Stimulated activated CD8-positive, alpha-beta memory T cell treated with anti-CD3 and anti-CD28 coated beads, Interleukin-12 subunit alpha, Interleukin-12 subunit beta, amount 100 ng/mL, for 24 hours (primary cell): ENCODE measurements around the gene CMIP.

ENCODE experiments used
- DNase-seq: peaks from one replicate; pipeline ENCODE4 v3.0.0-alpha.2; 2020; ENCODE audit errors: extremely low read depth

CMIP gene

DNA sequence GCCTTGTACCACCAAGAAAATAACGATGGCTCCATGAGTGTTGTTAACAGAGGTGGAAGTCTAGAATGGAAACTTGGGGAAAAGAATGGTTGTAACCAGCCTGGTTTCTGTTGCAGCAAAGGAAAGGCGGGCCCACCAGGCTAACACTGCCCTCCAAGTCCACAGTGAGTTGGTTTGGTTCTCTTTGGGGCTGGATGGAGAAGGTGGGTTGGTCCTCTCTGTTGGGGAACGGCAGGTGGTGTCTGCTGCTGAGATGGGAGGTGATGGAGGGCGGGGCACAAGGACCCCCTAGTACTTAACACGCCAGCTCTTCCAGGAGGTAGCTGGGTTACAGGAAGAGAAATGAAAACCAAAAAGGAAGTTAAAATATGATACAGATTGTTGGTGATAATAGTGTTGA, 257.9 kb downstream of the CMIP start:
- no peak for DNase-seq

DNA sequence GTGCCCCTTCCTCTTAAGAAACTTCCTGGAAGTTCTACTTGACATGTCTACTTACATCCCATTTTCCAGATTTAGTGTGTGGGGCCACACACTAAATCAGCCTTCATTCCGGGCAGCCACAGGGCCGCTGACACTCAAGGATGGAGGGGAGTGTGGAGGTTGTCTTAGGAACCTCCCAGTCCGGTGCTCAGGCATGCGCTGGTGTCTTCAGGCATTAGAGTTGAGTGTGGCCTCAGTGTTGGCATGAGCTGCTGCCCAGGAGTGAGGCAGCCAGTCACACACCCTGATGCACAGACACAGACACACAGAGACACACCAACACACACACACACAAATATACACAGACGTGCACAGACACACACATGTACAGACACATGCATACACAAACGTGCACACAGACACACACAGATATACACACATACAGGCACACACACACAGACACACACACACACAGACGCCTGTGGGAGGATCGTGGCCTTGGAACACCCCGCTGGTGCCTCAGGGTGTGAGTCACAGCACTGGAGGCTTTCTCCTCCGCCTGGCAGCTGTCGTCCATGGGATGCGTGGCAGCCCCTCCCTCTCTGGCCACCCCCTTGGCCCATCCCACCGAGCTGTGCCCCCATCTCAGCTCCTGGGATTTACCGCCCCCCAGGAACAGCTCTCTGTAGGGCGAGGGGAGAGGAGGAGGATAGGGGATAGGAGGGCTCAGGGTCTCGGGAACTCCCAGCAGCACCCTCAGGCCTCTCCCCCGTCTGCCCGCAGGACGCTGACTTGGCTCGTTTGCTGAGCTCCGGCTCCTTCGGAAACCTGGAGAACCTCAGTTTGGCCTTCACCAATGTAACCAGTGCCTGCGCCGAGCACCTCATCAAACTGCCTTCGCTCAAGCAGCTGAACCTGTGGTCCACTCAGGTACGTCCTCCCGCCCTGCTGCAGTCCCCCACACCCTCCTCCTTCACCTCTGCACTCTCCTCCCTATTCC, 258.9 kb downstream of the CMIP start:
- no peak for DNase-seq

DNA sequence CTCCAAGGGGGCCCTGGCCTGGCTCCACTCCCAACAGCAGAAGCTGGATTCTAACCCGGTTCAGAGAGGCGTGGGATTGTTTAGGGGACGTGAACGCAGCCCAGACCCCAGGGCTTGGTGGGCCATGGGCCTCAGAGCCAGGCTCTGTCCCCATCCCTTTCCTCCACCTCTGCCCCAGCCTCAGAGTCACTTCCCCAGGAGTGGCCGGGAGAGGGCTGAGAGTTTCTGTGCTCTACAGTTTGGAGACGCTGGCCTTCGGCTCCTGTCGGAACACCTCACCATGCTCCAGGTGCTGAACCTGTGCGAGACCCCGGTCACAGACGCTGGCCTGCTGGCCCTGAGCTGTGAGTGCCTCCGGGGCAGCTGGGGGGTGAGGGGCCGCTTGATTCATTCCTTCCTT, 260.7 kb downstream of the CMIP start:
- DNase-seq: no peak

DNA sequence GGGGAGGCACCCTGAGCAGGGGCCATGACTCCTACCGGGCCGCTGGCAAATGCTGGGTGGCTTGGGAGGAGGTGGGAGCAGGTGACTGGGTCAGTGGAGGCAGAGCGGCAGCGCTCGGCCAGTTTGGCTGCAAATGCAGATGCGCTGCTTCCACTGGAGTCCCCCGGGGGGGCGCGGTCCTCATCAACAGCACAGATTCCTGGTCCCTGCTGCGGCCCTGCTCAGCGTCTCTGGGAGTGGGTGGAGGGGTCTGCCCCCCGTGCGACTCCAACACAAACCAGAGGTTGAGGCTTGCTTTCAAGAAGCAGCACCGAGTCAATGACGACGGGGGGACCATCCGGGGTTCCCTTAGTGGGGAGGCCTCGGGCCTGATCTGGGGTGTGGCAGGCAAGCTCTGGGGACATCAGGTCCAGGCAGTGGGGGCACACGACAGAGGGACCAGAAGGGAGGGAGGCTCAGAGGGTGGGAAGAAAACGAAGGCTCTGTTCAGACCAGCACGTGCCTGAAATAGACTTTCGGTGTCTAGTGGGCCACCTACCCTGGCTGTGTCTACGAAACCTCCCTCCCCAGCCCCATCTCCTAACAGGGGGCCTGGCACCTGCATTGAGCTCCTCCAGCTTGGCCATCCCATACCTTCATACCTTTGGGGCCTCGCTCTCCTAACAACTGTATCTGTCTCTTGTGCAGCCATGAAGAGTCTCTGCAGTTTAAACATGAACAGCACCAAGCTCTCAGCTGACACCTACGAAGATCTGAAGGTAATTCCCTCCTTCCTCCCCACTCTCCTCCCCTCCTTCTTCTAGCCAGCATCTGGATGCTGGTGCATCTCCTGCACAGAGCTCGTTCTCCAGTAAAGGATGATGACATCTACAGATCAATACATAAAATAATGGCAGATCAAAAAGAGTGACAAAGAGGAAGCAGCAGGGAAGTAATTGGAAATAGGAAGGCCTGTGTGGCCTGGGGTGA, 262.0 kb downstream of the CMIP start:
- DNase-seq: no peak

DNA sequence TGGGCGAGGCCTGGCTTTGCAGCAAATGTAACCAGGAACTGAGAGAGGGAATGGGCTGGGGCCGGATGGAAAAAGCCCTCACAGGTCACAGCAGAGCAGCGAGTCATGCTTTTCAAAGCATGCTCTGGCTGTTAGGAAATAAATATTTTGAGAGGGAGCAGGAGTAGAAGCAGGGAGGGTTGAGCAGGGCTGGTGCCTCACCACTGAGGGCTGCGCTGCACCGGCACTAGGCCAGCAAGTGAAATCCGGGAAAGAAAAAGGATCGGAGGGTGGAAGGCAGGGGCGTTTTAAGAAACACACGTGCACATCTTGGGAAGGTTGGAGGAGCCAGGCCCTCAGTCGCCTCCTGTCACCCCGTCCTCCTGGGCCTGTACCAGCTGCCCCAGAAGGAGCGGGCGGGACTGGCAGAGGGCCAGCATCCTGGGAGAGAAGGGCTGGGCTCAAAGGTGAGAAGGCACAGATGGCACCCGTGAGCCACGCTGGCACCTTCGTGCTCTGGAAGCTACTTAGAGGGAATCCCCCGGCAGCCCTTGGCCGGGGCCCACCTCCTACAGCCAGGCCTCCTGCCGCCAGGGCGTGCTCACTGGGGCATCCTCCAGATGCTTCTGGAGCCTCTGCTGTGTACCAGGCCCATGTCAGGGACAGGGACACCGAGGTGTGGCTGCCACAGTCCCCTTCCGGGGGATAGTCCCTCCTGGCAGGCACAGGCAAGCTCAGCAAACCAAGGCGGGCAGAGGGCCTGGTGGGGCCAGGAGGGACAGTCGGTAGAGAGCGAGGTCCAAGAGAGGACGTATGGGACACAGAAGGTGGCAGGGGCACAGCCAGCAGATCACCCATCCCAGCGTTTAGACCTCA, 263.0 kb downstream of the CMIP start:
- DNase-seq: no peak

DNA sequence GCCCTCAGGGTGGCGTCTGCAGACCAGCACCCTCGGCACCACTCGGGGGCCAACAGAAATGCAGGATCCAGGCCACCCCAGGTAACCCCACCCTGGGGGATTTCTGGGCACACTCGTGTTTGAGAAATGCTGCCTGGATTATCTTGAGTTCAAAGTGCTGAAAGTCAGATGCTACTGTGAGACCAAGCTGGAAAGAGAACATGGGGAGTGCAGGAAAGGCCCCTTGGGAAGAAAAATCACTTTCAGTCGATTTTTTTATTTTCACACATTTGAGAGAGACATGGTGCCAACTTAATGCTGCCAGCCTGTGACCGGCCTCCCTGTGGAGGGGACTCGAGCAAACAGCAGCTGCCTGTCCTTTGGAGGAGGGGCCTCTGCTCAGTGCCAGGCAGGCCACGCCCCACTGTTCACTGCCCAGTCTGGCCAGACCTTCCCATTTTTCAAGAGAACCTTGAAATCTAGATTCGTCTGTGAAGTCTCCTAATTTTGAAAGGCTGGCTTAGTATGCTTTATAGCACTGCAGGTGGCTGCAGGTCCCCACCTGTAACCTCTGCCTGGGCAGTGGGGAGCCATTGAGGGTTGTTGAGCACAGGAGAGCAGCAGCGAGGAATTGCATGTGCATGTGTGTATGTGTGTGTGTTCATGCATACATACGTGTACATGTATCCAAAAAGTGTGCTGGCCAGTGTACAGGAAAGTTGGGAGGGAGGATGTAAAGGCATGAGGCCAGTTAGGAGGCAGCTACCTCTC, 263.8 kb downstream of the CMIP start:
- no peak for DNase-seq

DNA sequence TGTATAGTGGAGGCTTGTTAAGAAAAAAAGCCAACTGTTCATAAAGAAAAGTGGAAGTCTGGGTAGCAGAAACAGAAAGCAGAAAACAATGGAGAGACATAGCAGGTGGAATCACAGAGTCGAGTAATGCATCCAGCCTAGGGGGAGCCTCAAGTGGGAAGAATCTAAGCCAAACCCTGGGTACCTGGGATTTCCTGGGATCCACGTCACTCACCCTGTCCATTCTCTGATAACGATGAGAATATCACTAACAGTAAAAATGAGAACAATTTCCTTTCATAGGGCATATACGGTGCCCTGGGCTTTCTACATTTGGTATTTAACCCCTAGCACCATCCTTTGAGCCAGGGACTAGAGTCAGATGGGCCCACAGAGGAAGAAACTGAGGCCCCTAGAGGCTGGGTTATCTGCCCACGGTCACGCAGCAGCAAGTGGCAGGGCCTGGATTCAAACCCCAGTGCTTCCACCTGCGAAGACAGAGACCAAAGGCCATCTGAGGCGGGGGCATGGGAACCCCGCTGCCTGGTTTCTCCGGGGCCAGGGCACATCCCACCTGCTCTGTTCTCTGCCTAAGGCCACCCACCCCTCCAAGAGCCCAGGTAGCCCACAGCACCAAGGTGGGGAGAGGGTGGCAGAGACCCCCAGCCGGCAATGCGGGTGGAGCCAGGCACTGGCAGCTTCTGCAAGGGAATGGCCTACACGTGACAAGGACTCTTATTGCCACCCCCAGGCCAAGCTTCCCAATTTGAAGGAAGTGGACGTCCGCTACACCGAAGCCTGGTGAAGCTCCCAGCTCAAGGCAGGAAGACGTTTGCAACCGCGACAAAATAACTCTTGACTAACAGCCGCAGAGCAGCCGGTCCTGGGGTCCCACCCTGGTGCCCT, 264.6 kb downstream of the CMIP start:
- DNase-seq: no peak

DNA sequence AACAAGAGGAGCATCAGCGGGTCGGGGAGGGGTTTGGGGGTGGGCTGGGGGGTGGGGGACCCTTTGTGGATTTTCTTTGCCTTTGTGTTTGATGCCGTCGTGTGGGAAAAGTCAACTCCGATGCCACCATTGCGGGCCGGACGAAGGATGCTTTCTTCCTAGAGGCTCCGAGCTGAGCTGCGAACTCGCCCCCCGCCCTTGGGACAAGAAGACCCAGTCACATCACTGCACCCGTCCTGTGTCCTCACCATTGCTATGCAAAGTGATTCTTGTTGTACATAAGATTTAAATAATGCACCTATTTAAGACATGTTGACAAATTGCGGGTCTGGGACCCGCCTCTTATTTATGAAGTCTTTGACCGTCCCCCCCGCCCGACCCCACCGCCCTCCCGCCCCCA, 265.4 kb downstream of the CMIP start:
- DNase-seq: no peak

DNA sequence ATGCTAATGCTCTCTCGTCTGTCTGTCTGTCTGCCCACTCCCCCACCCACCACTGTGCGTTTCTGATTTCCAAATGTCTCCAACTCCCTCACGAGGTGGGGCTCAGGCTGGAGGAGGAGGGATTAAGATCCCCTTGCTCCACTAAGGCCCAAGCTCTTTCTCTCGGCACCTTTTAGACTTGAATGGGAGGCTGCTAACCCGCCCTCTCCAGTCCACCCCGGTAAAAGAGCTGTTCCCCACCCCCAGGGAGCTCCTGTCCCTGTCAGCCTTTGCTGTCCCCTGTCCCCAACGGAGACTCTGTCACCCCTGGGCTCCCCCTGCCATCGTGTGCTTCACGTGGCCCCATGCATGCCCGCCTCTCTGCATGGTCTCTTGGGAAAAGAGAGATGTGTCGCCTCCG, 266.0 kb downstream of the CMIP start:
- no peak for DNase-seq

DNA sequence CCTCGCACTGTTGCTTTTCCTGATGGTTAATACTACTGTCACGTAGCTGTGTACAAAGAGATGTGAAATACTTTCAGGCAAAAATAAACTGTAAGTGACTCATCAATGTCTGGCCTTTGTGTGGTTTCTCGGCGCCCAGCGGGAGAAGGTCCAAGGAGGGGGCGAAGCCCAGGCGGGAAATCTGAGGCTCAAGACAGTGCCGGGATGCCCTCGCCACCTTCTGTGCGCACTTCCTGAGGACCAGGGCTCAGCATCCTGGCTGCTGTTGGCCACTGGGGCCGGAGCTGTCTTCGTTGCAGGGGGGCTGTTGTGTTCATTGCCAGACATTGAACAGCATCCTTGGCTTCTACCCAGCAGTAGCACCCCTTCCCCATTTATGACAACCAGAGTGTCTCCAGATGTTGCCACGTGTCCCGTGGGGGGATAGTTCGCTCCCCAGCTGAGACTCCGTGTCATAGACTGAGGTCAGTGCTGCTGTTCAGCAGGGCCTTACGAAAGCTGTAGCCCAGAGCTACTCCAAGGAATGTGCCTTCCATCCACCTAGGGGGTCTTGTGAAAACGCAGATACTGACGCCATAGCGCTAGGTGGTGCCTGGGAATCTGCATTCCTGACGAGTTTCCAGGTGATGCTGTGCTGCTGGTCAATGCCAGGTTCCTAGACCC, 267.2 kb downstream of the CMIP start:
- no peak for DNase-seq

DNA sequence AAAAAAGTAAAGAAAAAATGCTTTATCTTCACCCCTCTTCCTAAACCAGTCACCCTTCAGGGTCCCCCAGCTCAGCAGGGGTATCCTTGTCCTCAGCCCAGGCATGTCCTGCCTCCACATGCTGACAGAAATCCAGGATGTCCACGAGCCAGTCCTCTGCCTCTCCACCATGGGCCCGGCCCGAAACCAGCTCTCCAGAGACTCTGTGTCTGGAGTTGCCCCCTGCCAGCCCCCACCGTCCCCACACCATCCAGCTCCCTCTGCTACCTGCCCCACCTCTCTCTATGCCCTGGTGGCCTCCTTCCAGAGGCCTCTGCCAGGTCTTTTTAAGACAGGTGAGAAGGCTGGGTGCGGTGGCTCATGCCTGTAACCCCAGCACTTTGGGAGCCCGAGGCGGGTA, 268.1 kb downstream of the CMIP start:
- no peak for DNase-seq

DNA sequence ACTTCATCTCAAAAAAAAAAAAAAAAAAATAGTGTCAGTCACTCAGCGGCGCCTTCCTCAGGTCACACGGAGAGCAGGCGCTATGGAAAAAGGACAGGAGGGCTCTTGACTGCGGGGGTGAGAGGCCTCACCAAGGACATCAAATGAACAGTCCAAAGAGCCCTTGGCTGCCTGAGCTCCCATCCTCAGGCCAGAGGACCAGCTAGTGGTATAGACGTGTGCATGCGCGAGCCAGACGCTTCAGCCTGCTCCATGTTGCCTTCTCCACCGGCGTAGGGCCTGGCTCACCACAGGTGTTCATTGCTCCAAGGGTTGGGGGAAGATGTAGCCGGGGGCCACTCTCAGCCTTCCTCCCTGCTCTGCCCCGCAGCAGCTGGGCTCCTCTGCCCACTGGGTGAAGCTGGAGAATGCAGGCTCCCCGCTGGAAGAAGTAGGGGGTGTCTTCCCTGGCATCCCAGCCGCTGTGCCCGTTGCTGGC, 268.7 kb downstream of the CMIP start:
- no peak for DNase-seq

DNA sequence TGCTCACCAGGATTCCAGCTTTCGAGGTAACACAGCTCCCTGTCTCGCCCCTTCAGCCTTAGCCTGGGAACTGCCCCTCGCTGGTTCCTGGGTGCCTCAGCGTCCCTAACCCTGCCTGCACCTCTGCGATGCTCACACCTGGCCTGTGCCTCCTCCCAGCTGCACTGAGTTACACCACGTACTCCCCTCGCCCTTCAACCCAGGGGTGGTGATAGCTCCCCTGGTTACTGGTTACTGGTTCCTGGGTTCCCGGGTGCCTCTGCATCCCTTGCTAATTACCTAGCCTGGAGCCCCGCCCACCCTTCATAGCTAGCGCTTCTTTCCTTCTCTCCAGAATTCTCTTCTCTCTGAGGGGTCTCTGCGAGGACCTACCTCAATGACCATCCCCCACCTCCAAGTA, 269.2 kb downstream of the CMIP start:
- no peak for DNase-seq

DNA sequence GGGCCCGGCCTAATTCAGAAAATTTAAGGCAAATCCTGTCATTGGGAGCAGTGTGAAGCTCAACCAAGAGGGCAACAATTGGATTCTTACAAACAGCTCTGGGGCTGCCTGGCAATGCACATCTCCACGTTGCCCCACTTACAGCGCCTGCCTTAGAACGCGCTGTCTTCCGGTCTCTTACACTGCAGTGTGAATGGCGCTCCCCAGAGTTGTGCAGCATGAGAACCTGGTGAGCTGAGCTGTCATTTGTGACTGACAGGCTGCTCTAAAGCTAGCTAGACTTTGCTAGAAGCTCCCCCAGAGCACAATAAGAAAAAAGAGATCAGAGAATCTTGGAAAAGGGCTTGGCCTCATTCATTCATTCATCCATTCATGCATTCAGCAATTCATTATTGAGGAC, 270.0 kb downstream of the CMIP start:
- DNase-seq: no peak

DNA sequence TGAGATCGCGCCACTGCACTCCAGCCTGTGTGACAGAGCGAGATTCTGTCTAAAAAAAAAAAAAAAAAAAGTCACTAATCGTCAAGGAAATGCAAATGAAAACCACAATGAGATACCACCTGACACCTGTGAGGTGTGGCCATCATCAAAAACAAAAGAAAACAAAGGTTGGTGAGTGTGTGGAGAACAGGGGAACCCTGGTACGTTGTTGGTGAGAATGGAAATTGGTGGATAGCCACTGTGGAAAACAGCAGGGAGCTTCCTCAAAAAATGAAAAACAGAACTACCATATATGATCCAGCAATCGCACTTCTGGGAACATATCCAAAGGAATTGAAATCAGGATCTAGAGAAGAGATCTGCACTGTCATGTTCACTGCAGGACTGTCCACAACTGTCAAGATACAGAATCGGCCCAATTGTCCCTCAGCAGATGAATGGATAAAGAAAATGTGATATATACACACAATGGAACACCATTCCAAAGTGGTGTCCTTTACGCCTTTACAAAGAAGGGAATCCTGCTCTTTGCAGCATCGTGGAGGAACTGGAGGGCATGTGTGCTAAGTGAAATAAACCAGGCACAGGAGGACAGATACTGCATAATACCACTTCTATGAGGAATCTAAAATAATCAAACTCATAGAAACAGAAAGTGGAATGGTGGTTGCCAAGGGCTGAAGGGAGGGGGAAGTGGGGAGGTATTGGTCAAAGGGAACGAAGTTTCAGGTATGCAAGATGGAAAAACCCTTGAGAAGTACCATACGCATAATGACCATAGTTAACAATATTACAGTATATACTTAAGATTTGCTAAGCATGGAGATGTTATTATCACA, 271.0 kb downstream of the CMIP start:
- DNase-seq: no peak

DNA sequence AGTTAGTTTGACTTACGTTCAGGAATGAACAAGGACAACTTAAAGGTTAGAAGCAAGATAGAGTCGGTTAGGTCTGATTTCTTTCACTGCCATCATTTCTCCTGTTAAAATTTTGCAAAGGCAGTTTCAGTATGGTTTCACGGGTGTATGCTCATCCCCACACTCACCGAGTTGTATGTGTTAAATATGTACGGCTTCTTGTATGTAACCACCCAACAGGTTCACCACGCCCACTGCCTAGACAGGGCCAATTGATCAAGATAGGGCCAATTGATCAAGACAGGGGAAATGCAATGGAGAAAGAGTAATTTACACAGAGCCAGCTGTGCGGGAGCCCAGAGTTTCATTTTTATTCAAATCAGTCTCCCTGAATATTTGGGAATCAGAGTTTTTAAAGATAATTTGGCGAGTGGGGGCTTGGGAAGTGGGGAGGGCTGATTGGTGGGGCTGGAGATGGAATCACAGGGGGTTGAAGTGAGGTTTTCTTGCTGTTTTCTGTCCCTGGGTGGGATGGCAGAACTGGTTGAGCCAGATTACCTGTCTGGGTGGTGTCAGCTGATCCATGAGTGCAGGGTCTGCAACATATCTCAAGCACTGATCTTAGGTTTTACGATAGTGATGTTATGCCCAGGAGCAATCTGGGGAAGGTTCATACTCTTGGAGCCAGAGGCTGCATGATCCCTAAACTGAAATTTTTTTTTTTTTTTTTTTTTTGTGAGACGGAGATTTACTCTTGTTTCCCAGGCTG, 272.0 kb downstream of the CMIP start:
- no peak for DNase-seq

DNA sequence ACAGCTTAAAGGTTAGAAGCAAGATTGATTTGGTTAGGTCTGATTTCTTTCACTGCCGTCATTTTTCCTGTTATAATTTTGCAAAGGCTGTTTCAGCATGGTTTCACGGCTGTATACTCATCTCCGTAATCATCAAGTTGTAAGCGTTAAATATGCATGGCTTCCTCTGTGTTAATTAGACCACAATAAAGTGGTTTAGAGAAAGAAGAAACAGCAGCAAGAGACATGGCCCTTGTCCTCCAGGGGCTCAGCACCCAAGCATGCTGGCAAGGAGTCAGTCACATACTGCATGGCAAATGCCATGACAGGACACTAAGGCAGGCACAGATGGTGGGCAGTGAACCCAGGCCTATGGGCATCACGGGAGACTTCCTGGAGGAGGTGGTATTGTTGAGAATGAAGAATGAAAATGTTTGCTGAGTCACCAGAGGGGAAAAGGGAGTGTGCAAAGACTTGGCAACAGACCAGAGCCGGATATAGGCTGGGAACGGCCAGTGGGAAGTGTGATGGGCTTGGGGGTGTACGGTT, 273.1 kb downstream of the CMIP start:
- DNase-seq: no peak
